HG02678 (cell line): ENCODE results near the gene PARK7.

Experiments
- ATAC-seq: cut with Tn5 transposase; IDR thresholded peaks from one replicate; pipeline ENCODE4 v1.9.1; 2021; ENCODE audit warnings: mild to moderate bottlenecking, moderate library complexity; ENCODE audit not compliant: unreplicated experiment

PARK7 gene

DNA sequence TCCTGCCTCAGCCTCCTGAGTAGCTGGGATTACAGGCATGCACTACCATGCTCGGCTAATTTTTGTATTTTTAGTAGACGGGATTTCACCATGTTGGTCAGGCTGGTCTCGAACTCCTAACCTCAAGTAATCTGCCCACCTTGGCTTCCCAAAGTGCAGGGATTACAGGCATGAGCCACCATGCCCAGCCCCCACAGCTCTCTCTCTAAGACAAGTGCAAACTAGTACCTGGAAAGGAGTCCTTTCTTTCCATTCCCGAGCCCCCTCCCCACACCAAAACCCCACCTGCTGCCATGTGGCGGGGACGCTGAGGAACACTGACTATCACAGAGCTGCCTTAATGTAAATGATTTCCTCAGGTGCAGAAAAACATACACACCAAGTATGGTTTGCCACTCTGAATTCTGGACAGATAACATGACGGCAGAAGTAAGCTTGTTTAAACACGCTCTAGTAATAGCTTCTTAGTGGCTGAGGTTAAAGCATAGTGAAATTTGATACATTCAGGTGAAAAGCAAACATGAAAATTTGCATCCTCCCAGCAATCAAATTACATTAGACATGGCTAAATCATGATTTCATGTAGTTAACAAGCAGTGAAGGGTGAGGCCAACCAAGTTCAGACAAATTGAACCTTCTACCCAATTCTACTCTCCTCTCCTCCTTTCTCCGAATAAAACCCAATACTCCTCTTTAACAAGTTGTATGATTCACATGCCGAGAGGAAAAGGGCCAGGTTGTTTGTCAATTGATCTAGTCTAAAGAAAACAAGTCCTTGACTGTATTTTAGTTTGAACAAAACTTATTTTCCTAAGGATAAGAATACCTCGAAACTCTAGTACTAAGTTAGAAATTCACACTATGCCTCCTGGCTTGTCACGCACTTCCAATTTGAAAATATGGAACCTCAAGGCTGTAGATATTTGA lies 44.8 kb downstream of the PARK7 start:
- no peak for ATAC-seq

DNA sequence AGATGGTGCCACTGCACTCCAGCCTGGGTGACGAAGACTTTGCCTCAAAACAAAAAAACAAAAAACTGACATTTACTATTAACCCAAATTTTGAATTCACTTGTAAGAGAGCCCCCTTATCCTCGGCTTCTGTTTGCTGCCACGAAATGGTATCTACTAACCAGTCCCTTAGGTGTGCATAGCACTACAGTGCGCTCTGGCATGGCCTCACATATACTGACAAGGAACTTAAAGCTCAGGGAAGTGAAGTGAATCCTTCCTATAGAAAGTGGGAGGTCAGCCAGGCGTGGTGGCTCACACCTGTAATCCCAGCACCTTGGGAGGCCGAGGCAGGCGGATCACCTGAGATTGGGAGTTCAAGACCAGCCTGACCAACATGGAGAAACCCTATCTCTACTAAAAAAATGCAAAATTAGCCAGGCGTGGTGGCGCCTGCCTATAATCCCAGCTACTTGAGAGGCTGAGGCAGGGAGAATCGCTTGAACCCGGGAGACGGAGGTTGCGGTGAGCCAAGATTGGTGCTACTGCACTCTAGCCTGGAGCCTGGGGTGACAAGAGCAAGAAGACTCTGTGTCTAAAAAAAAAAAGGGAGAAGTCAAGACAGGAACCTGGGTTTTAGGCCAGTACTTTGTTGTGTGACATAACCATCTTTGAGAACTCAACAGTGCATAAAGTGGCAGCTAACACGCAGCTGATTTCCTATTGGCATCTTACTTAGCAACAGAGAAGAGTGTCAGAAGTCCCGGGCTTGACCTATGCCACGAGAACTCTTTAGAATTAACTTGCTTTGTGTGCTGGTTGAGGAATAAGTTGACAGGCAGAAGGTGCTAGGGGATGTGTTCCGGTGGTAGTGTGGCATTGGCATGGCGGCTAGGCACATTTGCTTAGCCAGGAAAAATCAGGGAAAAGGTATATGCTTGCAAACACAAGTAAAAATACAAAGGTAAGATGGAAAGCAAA lies 47.8 kb downstream of the PARK7 start:
- ATAC-seq, result no peak

DNA sequence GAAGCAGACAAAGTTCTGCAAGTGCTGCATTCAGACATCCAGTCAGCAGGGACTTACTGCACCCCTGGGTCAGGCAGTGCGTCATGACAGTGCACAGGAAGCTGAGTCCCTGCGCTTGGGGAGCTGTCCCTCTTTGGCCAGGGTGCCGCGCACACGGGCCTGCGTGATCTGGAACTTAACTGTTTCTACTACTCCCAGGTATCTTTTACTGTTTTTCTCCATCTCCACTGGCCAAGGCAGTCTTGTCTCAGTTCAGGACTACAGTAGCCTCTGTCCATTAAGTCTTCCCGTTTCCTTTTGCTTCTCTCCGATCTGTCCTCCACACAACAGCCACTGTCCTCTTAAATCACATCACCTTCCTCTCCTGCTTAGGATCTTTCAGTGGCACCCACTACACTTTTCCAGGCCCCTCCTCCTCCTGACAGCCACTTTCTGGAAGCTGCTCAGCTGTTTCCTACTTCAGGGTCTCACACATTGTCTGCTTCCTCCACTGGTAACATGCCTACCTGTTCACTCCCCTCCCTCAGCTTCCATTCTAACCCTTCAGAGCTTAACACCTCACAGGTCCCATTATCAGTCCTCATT lies 48.7 kb downstream of the PARK7 start:
- no peak for ATAC-seq

GRCh38 chr1:8011016-8011415 lies 49.5 kb downstream of the PARK7 start:
- ATAC-seq, result no peak

DNA sequence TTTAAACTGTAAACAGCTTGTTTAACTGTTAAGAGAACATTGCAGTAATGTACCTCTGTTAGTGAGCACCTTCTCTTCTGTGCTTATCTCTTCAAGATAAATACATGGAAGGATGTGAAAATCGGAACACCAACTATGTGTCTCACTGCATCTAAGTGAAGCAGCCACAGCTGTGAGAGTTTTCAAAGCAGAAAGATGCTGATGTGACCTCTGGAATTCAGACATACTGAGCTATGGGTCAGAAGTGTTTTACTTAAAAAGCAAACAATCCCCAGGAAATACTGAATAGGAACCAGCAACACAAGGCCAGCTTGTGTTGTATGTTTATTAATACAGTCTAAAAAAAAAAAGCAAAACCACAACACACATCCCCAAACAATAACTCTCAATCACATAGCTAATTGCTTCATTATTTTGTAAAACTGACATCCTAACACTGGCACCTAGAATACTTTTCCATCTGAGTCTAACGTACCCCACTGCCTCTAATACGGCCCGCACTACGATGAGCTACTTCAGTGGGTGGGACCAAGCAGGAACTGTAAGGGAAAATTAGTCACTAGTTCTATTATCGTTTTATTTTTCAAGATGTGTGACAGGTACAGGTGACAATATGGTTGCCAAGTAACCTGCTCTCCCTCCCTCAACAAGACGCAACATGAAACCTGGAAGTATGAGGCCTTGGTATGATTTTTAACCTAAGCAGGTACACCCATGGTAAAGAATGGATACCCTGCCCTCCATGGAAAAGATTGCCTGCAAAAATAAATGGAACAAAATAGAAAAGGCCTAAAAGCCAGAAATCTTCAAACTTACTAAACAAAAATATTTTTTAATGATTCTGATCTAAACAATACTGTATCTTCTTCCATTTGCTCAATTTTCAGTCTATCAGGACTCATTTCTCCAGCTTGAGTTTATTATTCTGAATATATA lies 50.7 kb downstream of the PARK7 start:
- ATAC-seq, result no peak

DNA sequence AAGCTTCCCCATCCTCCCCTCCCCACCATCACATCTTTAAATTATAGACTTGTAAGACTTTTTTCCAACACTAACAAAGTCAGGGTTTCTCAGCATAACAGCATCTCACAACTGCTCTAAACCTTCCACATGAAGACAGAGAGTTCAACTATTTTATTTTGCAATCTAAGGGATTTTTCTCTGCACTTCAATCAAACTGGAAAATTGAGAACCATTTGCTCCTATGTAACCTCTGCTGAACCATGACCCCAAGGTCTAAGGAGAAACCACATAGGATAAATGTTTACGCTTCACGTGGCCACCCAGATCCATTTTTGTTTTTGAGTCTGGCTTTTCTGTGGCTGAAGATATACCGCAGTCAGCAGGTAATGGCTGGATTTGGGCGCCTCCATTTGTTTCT lies 51.4 kb downstream of the PARK7 start:
- no peak for ATAC-seq

GRCh38 chr1:8013399-8013798 lies 51.9 kb downstream of the PARK7 start:
- no peak for ATAC-seq

- no peak for ATAC-seq
Measured at GRCh38 chr1:8013800-8014199, 52.3 kb downstream of the PARK7 start.

DNA sequence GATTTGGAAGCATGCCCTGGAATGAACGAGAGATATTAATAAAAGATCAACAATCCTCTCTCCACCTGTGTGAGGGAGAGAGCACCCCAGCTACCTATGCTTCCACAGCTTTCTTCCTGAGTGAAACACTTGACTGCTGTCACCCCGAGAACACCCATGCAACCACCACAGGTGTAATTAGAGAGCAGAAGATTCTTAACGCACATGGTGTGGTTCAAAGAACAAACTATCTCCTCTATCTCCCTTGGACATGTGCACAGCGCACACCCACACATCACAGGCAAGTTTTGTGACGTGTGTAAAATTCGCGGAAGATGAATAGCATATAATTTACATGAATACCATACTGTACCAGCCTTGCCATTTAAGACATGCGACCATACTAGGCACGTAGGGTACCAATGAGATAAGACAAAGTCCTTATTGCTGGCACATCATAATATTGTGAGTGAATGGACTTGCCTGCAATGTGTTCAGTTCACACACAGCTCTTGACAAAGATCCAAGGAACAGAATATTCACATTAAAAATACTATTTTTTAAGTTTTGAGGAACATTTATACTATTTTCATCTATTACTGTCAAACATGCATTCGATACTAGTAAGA lies 53.0 kb downstream of the PARK7 start:
- ATAC-seq, result no peak

DNA sequence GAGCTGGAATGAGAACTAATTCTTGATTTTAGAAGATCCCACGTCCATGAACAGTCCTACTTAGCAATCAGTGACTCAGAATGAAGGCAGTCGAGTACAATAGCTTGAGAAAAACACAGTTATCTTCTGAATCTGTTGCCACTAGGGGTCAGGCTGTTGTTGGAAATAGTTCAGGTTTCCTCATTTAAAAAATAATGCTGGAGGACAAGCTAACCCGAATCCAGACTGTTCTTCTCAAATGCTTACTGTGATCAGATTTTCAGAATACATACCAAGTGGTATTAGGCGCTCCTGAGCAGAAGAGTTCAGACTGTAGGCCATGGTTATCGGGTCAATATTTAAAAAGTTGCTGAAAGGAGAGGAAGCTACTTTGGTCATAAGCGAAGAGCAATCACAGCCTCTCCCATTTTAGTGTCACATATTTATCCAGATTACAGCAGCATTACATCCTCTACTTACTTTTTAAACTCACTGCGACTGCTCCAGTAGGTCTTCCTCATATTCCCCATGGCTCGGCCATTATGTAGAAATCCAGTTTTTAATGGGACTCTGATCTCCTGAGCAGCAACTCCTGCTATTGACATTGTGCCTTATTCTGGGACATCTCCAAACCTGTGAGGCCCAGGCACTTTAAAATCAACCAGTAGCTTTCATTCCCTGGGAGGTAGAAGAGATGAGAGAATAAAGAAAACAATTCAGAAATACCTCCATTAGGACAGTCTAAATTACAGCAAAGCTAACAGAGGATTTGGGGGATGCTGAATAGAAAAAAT lies 53.7 kb downstream of the PARK7 start:
- no peak for ATAC-seq

DNA sequence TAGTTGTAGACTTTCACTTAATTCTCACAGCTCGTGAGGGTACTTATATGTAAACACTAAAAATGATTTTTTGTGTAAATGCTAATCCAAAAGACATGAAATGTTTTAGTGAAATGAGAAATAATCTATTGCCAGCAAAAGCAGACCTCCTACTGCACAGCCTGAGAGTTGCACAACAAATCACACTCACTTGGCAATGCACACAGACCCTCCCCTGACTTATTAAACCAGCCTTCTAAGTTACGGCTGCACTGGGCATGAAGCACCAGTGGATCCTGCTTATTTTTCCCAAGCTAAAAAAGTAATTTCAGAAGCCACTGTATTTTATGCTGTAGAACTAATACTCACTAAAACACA lies 54.3 kb downstream of the PARK7 start:
- no peak for ATAC-seq

DNA sequence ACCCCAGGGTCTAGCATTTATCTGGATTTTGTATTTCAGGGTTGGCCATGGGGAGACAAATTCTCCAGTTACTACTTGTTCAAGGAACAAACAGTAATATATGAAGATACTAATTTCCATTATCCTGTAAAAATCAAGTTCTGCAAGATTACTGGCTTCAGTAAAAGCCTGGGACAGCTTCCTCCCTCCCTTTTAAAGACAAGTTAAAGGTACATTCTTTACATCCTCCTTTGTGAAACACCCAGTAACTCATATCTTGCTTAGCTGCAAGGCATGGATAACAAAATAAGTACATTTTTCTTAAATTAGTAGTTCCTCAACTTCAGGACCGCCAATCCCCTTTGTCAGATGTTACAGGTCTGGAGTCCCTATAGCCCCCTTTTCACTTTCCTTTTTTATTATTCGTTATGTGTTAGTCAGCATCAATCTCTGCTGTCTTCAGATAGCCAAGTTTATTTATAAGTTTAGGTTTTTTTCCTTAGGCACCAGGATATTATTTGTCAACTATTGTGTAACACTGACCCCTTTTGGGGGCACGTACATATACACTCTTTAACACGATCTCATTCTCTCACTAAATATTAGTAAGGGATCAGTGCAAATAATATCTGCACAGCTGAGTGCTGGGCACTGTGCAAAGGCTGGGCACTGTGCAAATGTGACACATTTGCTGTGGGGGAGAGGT lies 54.8 kb downstream of the PARK7 start:
- ATAC-seq, result no peak

DNA sequence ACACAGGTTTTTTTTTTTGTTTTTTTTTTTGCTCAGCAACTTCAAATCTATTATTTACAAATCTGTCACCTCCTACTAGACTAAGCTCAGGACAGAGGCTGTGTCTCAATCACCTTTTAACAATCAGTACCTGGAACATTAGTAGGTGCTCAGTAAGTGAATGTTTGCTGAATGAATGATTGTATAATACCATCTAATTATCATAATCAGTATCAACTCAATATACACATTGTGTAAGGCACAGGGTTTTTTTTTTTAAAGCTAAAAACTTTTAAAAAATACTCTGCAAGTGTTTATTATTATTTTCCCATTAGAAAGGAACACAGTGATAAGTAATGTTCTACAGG lies 55.4 kb downstream of the PARK7 start:
- no peak for ATAC-seq

GRCh38 chr1:8017495-8018197 lies 56.1 kb downstream of the PARK7 start:
- no peak for ATAC-seq

- no peak for ATAC-seq
Measured at GRCh38 chr1:8018492-8019228, 57.1 kb downstream of the PARK7 start.

GRCh38 chr1:8019229-8019620 lies 57.7 kb downstream of the PARK7 start:
- ATAC-seq, result no peak

GRCh38 chr1:8020032-8020431 lies 58.5 kb downstream of the PARK7 start:
- ATAC-seq, result no peak
